HG03159 (cell line): Measurements from ENCODE around the gene HTT.

Source experiments
- ATAC-seq: cut with Tn5 transposase; IDR thresholded peaks from one replicate; pipeline ENCODE4 v1.9.1; 2021; ENCODE audit warnings: mild to moderate bottlenecking, moderate library complexity; ENCODE audit not compliant: unreplicated experiment

Gene HTT

DNA sequence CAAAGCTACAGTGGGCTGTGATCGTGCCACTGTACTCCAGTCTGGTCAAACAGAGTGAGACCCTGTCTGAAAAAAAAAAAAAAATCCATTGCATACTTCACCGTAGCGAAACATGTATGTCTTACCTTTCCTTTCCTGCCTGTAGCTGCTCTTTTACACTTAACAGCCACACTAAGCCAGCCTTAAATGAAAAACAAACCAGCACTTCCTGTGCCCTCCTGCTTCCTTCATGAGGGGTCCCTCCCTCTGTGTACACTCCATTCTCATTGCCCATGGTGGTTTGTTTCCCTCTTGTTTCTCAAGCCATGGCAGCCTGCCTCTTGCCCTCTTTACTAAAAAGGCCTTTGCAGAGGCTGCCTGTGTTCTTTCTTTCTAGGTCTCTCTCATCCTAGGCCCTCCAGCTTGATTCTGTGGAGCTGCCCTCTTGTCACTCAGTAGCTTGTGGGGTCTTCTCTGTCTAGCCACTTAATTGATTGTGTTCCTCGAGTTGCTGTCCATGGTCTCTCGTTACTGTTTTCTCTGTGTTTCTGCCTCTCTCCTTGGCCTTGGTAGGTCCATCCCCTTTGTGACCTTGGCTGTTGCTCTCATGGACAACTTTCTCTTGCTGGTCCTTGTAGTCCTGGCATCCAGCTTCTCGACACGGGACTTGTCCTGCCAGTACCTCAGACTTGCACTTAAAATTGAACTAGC, 122.3 kb downstream of the HTT start:
- ATAC-seq: no peak

- no peak for ATAC-seq
Measured at GRCh38 chr4:3197366-3198105, 123.1 kb downstream of the HTT start.

DNA sequence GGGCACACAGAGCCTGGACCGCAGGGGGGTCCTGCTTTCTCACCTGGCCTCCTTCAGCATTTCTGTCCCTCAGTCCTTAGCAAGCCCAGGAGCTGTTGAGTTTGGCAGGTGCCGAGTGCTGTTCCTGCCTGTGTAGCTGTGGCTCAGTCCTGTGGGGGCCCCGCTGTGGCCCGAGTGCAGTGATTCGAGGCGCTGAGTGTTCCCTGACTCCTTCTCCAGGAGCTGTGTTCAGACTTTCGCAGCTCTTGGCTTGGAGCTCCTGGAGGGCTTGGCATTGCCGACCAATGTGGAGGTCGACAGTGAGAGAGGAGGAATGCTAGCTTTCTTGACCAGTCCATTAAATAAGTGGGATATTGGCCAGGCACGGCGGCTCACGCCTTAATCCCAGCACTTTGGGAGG, 124.4 kb downstream of the HTT start:
- ATAC-seq: no peak

GRCh38 chr4:3199653-3200422, 125.4 kb downstream of the HTT start:
- no peak for ATAC-seq

GRCh38 chr4:3200423-3201090, 126.1 kb downstream of the HTT start:
- no peak for ATAC-seq

- ATAC-seq: no peak
Measured at GRCh38 chr4:3201718-3202702, 127.5 kb downstream of the HTT start.

GRCh38 chr4:3202836-3203820, 128.6 kb downstream of the HTT start:
- ATAC-seq: no peak

DNA sequence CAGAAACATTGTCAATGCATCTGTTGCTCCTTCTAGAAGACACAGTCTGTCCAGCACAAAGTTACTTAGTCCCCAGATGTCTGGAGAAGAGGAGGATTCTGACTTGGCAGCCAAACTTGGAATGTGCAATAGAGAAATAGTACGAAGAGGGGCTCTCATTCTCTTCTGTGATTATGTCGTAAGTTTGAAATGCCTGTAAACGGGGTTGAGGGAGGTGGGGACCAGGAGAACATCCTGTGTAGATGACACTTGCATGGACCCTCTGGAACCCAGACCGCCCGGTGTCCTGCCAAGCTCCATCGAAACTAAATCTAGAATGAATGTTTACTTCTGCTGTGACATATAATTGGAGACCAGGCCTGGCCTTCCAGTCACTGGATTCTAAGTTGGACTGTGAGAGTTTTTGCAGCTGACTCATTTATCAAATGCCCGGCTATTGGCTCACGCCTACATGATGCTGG, 129.5 kb downstream of the HTT start:
- ATAC-seq: no peak

DNA sequence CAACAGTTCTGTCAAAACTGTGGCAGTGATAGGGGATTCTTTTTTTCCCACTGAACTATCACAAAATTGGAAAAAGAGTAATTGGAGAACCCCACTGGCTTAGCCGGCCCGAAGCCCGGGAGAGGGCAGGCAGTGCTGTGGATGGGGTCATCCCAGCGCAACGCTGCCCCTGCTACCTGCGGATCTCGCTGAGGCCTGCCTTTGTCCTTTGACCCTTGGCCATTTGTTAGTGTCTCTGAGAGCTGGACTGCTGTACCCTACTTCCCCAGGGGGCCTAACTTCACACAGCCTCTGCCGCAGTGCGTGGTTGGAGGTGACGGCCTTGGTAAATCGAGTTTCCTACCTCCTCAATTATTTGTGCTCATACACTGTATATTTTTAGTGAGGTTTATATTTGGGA, 131.5 kb downstream of the HTT start:
- no peak for ATAC-seq

DNA sequence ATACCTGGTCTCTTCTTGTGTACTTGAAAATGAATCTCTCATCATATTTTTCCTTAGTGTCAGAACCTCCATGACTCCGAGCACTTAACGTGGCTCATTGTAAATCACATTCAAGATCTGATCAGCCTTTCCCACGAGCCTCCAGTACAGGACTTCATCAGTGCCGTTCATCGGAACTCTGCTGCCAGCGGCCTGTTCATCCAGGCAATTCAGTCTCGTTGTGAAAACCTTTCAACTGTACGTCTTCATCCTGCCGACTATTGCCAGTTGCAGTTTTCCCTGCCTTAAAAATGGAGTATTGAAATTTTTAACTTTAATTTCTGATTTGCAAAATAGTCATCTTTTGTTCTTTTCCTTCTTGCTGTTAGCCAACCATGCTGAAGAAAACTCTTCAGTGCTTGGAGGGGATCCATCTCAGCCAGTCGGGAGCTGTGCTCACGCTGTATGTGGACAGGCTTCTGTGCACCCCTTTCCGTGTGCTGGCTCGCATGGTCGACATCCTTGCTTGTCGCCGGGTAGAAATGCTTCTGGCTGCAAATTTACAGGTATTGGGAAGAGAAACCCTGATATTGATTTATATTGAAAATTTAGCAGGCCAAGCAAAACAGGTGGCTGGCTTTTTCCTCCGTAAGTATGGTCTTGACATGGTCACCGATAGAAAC, 132.1 kb downstream of the HTT start:
- ATAC-seq: no peak

GRCh38 chr4:3207531-3208037, 133.1 kb downstream of the HTT start:
- ATAC-seq: no peak

DNA sequence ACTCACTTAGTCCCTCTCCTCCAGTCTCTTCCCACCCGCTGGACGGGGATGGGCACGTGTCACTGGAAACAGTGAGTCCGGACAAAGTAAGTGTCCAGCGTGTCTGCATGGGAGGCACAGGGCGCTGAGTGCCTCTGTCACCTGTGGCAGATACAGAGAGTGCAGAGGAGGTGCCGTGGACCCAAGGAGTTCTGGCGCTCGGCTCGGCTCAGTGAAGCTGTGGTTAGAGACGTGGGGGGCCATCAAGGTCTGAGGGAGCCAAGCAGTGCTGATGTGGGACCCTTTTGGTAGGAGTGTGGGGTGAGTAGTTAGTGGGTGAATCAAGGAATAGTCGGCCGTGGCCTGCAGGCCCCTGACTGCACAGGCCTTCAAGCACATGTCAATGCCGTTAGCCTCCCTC, 134.3 kb downstream of the HTT start:
- ATAC-seq: no peak

- ATAC-seq: no peak
Measured at GRCh38 chr4:3209551-3210325, 135.3 kb downstream of the HTT start.

GRCh38 chr4:3210467-3210866, 136.0 kb downstream of the HTT start:
- ATAC-seq: no peak

- ATAC-seq: no peak
Measured at GRCh38 chr4:3211866-3212265, 137.4 kb downstream of the HTT start.

DNA sequence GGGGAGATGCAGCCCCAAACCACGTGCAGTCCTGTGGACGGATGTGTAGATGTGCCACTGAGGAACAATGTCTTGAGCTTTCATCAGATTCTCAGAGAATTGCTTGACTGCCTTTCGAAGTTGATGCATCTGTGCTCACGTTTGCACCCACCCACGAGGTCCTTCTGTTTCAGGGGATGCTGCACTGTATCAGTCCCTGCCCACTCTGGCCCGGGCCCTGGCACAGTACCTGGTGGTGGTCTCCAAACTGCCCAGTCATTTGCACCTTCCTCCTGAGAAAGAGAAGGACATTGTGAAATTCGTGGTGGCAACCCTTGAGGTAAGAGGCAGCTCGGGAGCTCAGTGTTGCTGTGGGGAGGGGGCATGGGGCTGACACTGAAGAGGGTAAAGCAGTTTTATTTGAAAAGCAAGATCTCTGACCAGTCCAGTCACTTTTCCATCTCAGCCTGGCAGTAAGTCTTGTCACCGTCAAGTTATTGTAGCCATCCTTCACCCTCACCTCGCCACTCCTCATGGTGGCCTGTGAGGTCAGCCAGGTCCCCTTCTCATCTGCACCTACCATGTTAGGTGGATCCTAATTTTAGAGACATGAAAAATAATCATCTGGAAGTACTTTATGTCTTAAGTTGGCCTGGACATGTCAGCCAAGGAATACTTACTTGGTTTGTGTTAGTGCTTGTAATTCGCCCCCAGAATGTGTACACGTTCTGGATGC, 138.1 kb downstream of the HTT start:
- no peak for ATAC-seq

DNA sequence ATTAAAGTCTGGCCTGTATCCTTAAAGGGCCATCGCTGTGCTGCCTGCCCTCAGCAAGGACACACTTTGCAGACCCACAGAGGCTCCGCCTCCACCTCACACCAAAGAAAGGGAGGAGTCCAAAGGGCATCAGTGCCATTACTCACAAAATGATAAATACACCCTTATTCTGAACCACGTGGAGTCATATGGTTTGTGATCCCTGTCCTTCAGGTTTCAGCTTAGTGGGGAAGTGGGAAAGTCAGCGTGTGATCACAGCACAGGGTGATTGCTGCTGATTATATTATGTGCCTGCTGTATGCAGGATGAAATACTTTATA, 138.6 kb downstream of the HTT start:
- no peak for ATAC-seq
